SK-MEL-5 (cell line): ENCODE measurements around the gene ACOX3. TPM values are rescaled to one million over a fixed set of nuclear protein-coding genes. Genes with fewer than 3 reads are reported as not detected.
"Not testable (repeated sequence)": the region's sequence is repeated elsewhere in the genome, so short reads cannot be mapped to it uniquely, and the experiment has no call there.

ENCODE experiments used
- DNase-seq: peaks from one replicate; pipeline ENCODE4 v3.0.0-alpha.2; 2016; ENCODE audit warnings: low read depth, low spot score
- in situ Hi-C: cut with HindIII; loops from 2 replicates; pipeline ENCODE4 v1.10.0; 2016; ENCODE audit warnings: low sequenced_read_pairs, high pct_unique_total_duplicates, low pct_unique_long_range_greater_than_20kb
- polyA plus RNA-seq, 2 experiments: library from polyadenylated mRNA; depleted of rRNA; stranded (reverse); fragments of >200 nt; gene quantifications; 2 replicates each; pipeline ENCODE4 v1.2.3, GENCODE V29; 2015
- total RNA-seq: library from RNA; depleted of rRNA; stranded (reverse); fragments of >200 nt; shearing (Covaris generic); gene quantifications from 2 replicates; pipeline ENCODE4 v1.2.3, GENCODE V29; 2014; rRNA removed

ACOX3 gene
- 11.9 and 15.0 TPM in 2 replicates for total RNA-seq
- polyA plus RNA-seq (2015; cell fraction: cytosol; rRNA removed): 13.6 and 16.0 TPM in 2 replicates
- polyA plus RNA-seq (2015; cell fraction: nucleus; rRNA removed): 7.3 and 16.4 TPM in 2 replicates

- peak; percentile 83 for DNase-seq
- in situ Hi-C loops: no loop called here
These were observed at the start of gene ACOX3, which contains the start of gene TRMT44 for GRCh38 chr4:8440492-8441311. Gene ACOX3, minus strand, starts transcription at chr4:8440723. Its CDS starts 24,202 bp downstream, at chr4:8416521. Gene TRMT44, plus strand, starts transcription at chr4:8440777. Its CDS starts 46 bp downstream, at chr4:8440823.

GRCh38 chr4:8488791-8489369, 48.4 kb upstream of the ACOX3 start:
- in situ Hi-C loops: no loop called here

GRCh38 chr4:8486643-8487042, 46.1 kb upstream of the ACOX3 start:
- DNase-seq, in situ Hi-C loops: not testable (repeated sequence)

More at GRCh38 chr4:8488791-8489369, 48.4 kb upstream of the ACOX3 start:
- no peak for DNase-seq

DNA sequence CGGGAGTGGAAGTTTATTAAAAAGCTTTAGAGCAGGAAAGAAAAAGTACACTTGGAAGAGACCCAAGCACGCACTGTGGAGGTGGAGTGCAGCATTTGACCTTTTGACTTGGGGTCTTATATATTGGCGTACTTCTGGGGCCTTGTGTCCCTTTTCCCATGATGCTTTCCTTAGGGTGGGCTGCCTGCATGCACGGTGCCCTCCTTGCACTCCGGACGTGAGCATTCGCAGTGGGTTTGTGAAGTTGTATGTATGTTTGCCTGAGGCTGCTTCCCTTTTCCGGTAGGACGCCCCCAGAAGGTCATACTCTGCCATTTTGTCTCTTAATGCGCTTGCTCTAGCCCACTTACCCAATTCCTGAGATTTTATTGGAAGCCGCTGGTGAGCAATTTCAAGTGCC, 39.7 kb upstream of the ACOX3 start:
- in situ Hi-C loops: no loop called here
- DNase-seq: no peak

DNA sequence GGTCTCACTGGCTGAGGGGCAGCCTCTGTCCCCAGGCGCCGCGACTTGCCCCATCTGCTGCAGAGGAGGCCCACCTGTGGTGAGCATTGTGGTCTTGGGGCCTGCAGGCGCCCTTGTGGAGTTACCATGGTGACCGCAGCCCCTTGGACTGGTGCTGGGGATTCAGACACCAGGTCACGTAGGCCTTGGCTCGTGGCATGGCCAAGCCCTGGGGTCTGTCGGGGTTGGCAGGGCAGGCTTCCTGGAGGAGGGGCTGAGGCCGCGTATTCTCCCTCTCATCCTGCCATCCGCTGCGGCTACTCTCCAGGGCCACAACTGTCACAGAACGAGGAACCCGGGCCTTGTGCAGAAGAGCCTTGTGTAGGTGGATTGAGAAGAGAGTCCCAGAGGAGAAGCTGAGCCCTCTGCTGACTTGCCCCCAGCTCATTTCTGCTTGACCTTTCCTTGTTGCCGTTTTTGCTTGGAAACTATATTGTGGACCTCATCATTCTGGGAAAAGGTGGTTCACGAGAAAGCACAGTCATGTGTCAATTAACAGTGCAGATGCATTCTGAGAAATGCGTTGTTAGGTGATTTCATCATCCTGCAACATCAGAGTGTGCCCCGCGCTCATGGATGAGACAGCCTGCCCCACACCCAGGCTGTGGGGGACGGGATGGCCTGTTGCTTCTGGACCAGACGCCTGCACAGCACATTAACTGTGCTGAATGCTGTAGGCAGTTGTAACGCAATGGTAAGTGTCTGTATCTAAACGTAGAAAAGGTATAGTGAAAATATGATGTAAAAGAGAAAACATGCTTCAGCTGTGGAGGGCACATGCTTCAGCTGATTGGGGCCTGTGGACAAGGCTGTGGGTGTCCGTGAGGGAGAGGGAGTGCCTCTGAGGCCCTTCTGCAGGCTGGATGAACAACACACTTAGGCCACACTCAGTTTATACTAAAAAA, 38.5 kb upstream of the ACOX3 start:
- in situ Hi-C loops: no loop called here
- DNase-seq: no peak

DNA sequence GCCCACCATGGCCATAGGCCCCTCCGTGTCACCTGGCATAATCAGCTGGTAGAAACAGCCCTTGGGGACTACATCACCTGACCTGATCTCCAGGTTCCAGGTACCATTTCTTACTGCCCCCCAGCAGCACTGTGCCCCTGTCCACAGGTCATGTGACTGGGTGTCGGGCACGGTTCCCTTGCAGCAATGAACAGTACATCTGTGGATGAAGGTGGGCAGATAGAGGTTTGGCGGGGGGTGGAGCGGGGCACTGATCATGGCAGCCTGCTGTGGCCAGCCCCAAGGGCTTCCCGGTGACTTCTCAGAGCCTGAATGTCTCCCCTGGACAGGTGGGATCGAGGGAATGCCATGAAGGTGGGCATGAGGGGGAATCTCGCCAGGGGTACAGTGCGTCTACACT, 37.8 kb upstream of the ACOX3 start:
- no peak for DNase-seq
- in situ Hi-C loops: no loop called here

DNA sequence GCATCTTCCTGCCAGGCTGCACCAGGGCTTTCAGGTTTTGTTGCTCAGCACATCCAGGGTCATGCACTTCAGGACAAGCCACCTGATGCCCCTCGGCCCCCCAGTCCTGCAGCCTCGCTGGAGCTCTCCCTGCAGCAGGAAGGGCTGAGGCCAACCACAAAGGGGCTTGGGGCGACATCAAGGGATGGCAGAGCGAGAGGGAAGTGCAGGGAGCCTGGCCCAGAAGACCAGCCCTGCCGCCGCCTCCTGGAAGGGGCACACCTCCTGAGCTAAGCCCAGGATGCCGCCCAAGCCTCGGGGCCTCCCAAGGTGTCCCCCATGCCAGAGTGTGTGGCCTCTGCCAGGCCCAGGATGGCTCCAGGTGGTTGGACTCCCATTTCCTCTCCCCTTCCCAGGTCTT, 37.2 kb upstream of the ACOX3 start:
- in situ Hi-C loops: no loop called here
- DNase-seq: no peak

DNA sequence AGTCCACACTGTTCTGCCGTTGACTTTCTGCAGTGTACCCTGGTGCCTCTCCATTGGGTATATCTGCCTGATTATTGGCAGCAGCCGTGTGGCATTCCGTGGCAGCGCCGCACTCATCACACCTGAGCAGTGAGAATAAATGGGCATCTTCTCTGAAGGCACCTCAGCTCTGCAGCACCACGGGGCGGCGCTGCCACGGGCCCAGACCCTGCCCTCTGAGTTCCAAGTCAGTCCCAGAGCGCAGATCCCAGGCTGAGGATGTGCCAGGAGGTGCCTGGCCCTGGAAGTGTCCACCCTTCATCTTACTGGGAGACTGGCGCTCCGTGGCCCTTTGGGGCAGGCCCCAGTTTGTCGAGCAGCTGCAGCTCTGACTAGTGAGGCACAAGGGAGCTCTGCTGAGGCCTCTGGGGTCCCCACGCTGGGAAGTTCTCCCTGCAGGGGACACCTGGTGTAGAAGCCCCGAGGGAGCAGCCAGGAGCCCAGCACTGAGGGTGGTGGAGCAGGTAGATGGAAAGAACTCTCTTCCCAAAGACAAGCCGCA, 36.6 kb upstream of the ACOX3 start:
- in situ Hi-C loops: no loop called here

GRCh38 chr4:8475751-8476575, 35.4 kb upstream of the ACOX3 start:
- in situ Hi-C loops: no loop called here
- no peak for DNase-seq

More for the DNA sequence above, 36.6 kb upstream of the ACOX3 start:
- peak; percentile 4 for DNase-seq

DNA sequence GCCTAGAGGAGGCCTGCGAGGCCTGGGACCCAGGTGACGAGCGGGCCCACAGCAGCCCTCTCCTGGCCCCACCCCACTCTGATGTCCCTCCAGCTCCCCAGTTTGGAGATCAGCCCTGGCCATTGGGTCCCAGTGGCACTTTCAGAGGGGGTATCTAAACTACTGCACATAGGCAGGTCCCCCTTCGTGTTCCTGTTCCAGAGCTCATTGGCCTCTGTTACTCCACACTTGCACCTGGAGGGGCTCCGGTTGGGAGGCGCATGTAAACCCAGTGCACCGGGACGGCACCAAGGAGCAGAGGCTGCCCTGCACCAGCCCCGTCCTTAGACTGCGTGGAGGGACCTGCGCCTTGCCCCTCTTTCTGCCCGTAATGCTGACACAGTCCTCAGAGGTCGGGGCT, 34.3 kb upstream of the ACOX3 start:
- in situ Hi-C loops: no loop called here
- no peak for DNase-seq

GRCh38 chr4:8473920-8474590, 33.5 kb upstream of the ACOX3 start:
- DNase-seq: no peak
- in situ Hi-C loops: no loop called here

- DNase-seq: no peak
- in situ Hi-C loops: no loop called here
These were observed 32.8 kb upstream of the ACOX3 start for GRCh38 chr4:8473198-8473919.

DNA sequence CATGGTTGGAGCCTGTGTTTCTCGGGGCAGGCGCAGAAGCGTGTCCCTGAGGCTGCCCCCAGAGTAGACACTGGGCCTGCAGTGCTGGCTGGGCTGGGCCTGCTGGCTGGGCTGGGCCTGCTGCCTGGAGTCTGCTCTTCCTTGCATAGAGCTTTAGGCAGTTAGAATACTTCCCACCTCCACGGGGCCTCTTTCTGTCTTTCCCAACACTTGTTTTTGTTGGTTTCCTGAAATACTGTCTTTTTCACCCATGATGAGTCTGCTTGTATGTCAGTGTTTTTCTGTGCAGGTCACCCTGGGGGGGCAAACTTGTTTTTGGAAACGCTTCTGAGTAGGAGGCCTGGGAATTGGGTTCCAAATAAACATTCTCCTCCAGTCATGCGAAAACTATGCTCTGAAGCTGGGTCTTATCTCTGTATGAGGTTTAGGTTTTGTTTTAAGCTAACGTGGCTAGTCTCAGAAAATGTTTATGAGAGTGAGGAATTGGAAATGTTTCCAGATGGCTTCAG, 32.2 kb upstream of the ACOX3 start:
- DNase-seq: no peak
- in situ Hi-C loops: no loop called here

GRCh38 chr4:8472158-8472688, 31.7 kb upstream of the ACOX3 start:
- in situ Hi-C loops: no loop called here
- DNase-seq: no peak

DNA sequence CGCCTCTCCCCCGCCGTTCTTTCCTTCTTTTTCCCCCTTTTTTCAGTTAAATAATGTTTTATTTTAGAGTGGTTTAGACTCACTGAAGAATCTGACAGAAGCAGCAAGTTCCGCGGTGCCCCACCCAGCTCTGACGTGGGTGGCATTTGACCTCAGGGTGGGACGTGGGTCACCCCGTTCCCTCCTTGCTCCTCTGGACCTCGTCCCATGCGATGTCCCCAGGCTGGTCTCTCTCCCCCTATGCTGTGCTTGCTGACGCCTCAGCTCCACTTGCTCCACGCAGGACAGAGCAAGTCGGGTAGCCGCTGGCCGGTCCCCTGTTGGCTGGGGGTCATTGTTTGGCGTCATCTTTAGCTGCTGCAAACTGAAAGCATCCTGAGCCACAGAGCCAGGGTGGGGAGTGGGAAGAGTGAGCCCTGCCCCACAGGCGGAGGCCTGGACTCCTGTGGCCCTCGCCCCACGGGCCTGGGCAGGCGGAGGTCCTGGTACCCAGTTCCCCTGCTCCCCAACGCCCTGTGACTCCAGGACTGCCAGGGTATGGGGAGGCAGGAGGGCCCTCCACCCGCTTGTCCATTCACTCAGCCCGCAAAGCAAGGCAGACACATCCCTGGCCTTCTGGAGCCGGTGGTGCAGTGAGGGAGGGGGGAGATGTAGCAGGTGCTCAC, 30.8 kb upstream of the ACOX3 start:
- no peak for DNase-seq
- in situ Hi-C loops: no loop called here
